ENCODE data around the gene KLHL22. TPM values are rescaled to one million over a fixed set of nuclear protein-coding genes. Genes with fewer than 3 reads are reported as not detected.

KLHL22 gene
- total and polyA plus RNA-seq, 2 of the 13 experiments (the other 11 are each of a cell fraction or from before 2014, with no cell fraction given): 10.9 to 14.8 TPM

DNA sequence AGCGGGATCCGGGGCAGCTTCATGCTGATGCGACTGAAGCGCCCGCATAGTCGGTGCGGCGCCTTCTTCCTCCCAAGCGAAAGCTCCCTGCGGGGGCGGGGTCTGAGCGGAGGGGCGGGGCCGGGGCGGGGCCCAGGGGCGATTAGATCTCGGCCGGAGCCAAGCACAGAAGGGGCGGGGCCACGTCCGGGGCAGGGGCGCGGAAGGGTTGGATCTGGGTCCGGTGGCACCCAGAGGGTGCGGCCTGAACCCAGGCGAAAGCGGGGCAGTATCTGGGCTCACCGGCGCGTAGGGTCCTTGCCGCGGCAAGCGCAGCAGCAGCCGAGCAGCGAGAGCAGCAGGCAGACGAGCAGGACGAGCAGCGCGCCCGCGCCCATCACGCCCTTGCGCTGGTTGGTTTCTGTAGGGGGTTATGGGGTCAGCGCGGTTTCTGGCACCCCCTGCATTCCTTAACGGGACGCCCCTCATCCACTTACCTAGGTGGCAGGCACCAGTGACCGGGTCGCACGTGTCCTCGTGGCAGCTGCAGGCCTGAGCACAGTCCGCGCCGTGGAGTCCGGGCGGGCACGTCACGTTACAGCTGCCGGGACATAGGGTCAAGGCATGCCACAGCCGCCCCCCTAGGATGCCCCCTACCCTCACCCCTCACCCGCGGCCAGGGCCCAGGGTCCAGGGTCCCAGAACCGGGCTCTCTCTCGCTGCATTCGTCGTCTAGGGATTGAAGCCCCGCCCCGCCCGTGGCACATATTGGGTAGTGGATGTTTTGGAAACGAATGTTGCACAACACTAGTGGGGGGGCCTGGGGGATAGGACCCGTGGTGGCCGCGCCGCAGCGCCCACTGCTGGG is 66.1 kb downstream of the KLHL22 start:
- POLR2A ChIA-PET: interaction anchor here (0.6 kb wide), 1 partner anchor 36 kb away, joined by 3 read pairs; the partner anchor contains the start of gene ZNF74
- 97% methylated on average over 53 of the region's 75 CpGs for WGBS (ENCODE audit: low lambda C conversion rate)

GRCh38 chr22:20428496-20429253 is 66.9 kb downstream of the KLHL22 start:
- CTCF ChIA-PET (ENCODE audit: low intra/inter-chr PET ratio, low total read pairs): no interaction called here
- in situ Hi-C loops (cut with HindIII; ENCODE audit: extremely low pct_ligation_motif_present, low pct_unique_long_range_greater_than_20kb) (no loop called here), intact Hi-C loops (cut with micrococcal nuclease; ENCODE audit: unreplicated experiment) (loop anchor here (10.0 kb wide), 1 partner anchor 66 kb away; the partner anchor contains the start of gene KLHL22)
- 97% methylated on average over 23 of the region's 23 CpGs for WGBS (ENCODE audit: low lambda C conversion rate)
- no peaks in the 10 kb centered on the region for H3K27me3 ChIP-seq (ENCODE audit: control insufficient read depth in 1 of 2, insufficient read depth in 2 of 2, low read length in 2 of 2)
- no peaks in the 10 kb centered on the region for H4K20me1 ChIP-seq (ENCODE audit: insufficient read depth, low read length)
- no peak overlapping the region for H3K4me2 ChIP-seq (ENCODE audit: low read depth, low read length)
- no peaks in the 10 kb centered on the region for H3K9me3 ChIP-seq (ENCODE audit: low read length)
- H3K9ac ChIP-seq (ENCODE audit: insufficient read depth, low read depth, low read length): no peak overlapping the region
- ATAC-seq (no peak), DNase-seq (ENCODE audit: low spot score) (no peak), FAIRE-seq (no peak)
- H3K27ac ChIP-seq (ENCODE audit: extremely low read length, insufficient read depth, low read length): no peak overlapping the region
- POLR2A ChIA-PET: no interaction called here
- peaks cover 9 to 13% of the 10 kb centered on the region in 2 experiments; a peak in 4 of 5 replicates for H3K36me3 ChIP-seq (replicated peaks in 1 of 2; ENCODE audit: control insufficient read depth in 1 of 2, insufficient read depth in 2 of 2, low read length in 2 of 2)
- TF ChIP-seq ZBTB39 (CRISPR knock-in tag; IDR thresholded peaks at IDR 0.05): no peak
- TF ChIP-seq, protein P1, sequence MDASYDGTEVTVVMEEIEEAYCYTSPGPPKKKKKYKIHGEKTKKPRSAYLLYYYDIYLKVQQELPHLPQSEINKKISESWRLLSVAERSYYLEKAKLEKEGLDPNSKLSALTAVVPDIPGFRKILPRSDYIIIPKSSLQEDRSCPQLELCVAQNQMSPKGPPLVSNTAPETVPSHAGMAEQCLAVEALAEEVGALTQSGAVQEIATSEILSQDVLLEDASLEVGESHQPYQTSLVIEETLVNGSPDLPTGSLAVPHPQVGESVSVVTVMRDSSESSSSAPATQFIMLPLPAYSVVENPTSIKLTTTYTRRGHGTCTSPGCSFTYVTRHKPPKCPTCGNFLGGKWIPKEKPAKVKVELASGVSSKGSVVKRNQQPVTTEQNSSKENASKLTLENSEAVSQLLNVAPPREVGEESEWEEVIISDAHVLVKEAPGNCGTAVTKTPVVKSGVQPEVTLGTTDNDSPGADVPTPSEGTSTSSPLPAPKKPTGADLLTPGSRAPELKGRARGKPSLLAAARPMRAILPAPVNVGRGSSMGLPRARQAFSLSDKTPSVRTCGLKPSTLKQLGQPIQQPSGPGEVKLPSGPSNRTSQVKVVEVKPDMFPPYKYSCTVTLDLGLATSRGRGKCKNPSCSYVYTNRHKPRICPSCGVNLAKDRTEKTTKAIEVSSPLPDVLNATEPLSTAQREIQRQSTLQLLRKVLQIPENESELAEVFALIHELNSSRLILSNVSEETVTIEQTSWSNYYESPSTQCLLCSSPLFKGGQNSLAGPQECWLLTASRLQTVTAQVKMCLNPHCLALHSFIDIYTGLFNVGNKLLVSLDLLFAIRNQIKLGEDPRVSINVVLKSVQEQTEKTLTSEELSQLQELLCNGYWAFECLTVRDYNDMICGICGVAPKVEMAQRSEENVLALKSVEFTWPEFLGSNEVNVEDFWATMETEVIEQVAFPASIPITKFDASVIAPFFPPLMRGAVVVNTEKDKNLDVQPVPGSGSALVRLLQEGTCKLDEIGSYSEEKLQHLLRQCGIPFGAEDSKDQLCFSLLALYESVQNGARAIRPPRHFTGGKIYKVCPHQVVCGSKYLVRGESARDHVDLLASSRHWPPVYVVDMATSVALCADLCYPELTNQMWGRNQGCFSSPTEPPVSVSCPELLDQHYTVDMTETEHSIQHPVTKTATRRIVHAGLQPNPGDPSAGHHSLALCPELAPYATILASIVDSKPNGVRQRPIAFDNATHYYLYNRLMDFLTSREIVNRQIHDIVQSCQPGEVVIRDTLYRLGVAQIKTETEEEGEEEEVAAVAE (CRISPR knock-in tag; IDR thresholded peaks at IDR 0.05; ENCODE audit: borderline replicate concordance): no peak
- no peak for TF ChIP-seq CHCHD3 (CRISPR knock-in tag; IDR thresholded peaks at IDR 0.05)
- no peak for TF ChIP-seq ZC3H4 (CRISPR knock-in tag; IDR thresholded peaks at IDR 0.05; ENCODE audit: borderline replicate concordance)
- no peak overlapping the region for H2AFZ ChIP-seq (ENCODE audit: low read length)
- peaks cover 22% of the 10 kb centered on the region for H3K4me1 ChIP-seq (ENCODE audit: insufficient read depth, low read length)
- H3K79me2 ChIP-seq (ENCODE audit: insufficient read depth, low read length): peaks cover 5% of the 10 kb centered on the region
- H3K4me3 ChIP-seq (replicated peaks in 1 of 3; ENCODE audit: insufficient read depth in 1 of 3, low read depth in 2 of 3, low read length in 3 of 3): no peak overlapping the region
- TSS peak; percentile 37 for BruUV-seq (replicated peaks)

More for the DNA sequence above, 66.1 kb downstream of the KLHL22 start:
- Histone ChIP-seq H3K36me3 (replicated peaks in 1 of 2; ENCODE audit: control insufficient read depth in 1 of 2, insufficient read depth in 2 of 2, low read length in 2 of 2) (peaks cover 9 to 15% of the 10 kb centered on the region in 2 experiments; a peak in 4 of 5 replicates), H2AFZ (ENCODE audit: low read length) (no peak overlapping the region), H3K79me2 (ENCODE audit: insufficient read depth, low read length) (peaks cover 5% of the 10 kb centered on the region), H3K4me1 (ENCODE audit: insufficient read depth, low read length) (peaks cover 16% of the 10 kb centered on the region), H4K20me1 (ENCODE audit: insufficient read depth, low read length) (peaks cover under 1% of the 10 kb centered on the region; the same call in 1 of the 2 replicates), H3K9ac (ENCODE audit: insufficient read depth, low read depth, low read length) (no peak overlapping the region), H3K4me3 (replicated peaks in 1 of 3; ENCODE audit: insufficient read depth in 1 of 3, low read depth in 2 of 3, low read length in 3 of 3) (no peak overlapping the region), H3K4me2 (ENCODE audit: low read depth, low read length) (no peak overlapping the region), H3K27ac (ENCODE audit: extremely low read length, insufficient read depth, low read length) (no peak overlapping the region), H3K27me3 (ENCODE audit: control insufficient read depth in 1 of 2, insufficient read depth in 2 of 2, low read length in 2 of 2) (no peaks in the 10 kb centered on the region), H3K9me3 (ENCODE audit: low read length) (no peaks in the 10 kb centered on the region)
- CTCF ChIA-PET (ENCODE audit: low intra/inter-chr PET ratio, low total read pairs): no interaction called here
- ATAC-seq (no peak), FAIRE-seq (no peak), DNase-seq (ENCODE audit: low spot score) (no peak)
- in situ Hi-C loops (cut with HindIII; ENCODE audit: extremely low pct_ligation_motif_present, low pct_unique_long_range_greater_than_20kb): no loop called here
- BruUV-seq (replicated peaks): no TSS peak
- intact Hi-C loops (cut with micrococcal nuclease; ENCODE audit: unreplicated experiment): loop anchor here (10.0 kb wide), 1 partner anchor 65 kb away; the partner anchor contains the start of gene KLHL22
- 0 out of 2 replicates have a peak, but pooled peaks have one; percentile 7 for TF ChIP-seq HNRNPL (IDR thresholded peaks at IDR 0.05; ENCODE audit: low read depth, low read length)
- TF ChIP-seq, protein P2, sequence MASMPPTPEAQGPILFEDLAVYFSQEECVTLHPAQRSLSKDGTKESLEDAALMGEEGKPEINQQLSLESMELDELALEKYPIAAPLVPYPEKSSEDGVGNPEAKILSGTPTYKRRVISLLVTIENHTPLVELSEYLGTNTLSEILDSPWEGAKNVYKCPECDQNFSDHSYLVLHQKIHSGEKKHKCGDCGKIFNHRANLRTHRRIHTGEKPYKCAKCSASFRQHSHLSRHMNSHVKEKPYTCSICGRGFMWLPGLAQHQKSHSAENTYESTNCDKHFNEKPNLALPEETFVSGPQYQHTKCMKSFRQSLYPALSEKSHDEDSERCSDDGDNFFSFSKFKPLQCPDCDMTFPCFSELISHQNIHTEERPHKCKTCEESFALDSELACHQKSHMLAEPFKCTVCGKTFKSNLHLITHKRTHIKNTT (CRISPR knock-in tag; IDR thresholded peaks at IDR 0.05): no peak

Data from HepG2 (cell line).